HG03064 (cell line): Measurements from ENCODE around the gene SNRNP25.

Experiments used
- ATAC-seq: cut with Tn5 transposase; IDR thresholded peaks from one replicate; pipeline ENCODE4 v1.9.1; 2021; ENCODE audit warnings: low read depth; ENCODE audit not compliant: unreplicated experiment

SNRNP25 gene

GRCh38 chr16:92431-93339, 39.1 kb downstream of the SNRNP25 start:
- ATAC-seq, result no peak

DNA sequence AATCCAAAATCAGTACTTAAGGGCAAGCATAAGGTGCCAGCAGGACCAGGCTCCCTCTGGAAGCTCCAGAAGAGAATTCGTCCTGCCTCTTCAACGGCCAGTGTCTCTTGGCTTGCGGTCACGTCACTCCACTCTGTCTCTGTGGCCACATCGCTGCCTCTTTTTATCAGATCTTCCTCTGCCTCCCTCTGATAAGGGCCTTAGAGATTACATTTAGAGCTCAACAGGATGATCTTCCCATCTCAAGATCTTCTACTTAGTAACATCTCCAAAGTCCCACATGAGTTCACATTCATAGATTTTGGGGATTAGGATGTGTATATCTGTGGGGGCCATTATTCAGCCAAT, 41.3 kb downstream of the SNRNP25 start:
- ATAC-seq, result no peak

- no peak for ATAC-seq
These were observed 43.3 kb downstream of the SNRNP25 start for GRCh38 chr16:96935-97381.

GRCh38 chr16:97822-98221, 44.2 kb downstream of the SNRNP25 start:
- no peak for ATAC-seq

DNA sequence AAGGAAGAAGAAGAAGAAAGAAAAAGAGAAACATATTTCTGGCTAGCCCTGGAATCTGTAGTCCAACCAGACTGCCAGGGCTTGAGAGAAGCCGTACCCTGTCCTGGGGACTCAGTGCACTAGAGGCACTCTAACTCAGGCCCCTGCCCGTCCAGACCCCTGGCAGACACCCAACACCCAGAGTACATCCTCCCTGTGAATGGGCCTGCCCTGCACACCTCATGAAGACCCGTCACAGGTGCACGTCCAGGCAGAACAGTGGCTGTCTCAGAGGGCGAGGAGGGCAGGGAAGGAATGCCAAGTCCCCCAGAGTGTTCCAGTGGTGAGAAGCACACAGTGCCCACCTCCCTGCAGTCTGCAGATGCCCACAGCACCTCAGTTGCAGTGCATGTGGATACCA, 47.4 kb downstream of the SNRNP25 start:
- ATAC-seq, result no peak

GRCh38 chr16:101586-101985, 48.0 kb downstream of the SNRNP25 start:
- ATAC-seq, result no peak

DNA sequence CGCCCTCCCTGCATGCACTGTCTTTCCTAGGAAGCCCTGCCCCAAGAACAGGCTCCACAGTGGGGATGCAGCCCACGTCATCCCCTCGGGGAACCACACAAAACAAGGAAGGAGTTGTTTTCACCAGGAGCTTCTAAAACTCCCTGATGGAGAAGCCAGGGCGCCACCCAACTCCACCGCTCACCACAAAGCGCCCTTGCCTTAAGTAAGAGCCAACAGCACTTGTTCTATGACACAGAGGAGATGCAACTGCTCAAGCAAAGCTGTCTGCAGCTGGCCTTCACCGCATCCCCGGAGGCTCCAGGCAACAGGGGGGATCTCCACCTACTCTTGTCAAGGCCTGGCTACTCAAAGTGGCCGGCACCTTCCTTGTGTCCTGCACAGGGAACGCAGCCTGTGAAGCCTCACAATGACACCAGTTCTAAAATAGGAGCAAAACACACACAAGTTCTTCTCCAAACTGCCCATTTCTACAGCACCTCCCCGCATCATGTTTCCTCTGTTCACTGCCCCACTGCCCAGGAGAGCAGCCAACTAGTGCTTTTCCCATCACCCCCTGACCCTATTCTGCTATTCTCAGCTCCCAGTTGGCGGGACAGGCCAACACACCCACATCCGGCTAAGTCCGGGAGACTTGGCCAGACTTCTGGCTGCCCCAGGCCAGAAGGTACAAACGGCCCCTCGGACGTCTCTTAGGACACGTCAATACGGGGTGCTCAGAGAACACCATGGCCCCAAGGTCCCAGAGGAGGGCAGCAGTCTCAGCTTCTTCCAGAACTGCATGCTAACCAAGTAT, 48.6 kb downstream of the SNRNP25 start:
- ATAC-seq, result no peak

DNA sequence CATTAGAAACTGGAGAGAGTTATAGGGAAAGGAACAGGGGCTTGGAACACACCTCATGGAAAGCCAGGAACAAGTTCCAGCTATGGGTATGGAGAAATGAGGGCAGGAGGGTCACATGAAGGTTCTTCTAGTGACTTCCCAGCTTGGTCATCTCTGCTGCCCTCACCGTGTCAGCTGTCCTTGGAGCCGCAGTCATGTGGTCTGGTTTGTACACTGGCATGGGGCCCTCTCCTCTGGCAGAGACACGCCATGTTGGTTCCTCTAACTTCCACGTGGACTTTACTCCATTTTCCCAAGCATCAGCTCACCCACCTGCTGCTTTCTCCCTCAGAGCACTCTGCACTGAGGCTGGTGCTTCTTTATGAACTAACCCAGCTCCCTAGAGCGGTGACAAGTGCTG, 50.7 kb downstream of the SNRNP25 start:
- no peak for ATAC-seq

DNA sequence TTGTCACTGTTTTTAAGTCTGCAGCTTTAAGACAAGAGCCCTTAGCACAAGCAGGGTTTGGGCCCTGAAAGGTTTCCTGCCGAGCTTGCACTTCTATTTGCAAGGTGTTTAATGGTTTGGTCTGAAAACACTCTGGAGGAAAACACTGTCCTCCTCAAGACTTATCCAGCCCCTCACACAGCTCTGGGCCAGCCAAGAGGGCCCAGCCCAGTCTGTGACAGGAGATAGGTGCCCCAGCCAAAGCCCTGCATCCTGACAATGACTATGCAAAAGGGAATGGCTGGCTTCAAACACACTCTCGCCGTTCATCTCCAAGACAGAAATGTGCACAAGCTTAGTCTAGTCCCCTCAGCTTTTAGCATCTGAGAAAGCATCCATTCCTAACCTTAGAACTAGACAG, 51.3 kb downstream of the SNRNP25 start:
- no peak for ATAC-seq

GRCh38 chr16:105521-105920, 51.9 kb downstream of the SNRNP25 start:
- no peak for ATAC-seq

DNA sequence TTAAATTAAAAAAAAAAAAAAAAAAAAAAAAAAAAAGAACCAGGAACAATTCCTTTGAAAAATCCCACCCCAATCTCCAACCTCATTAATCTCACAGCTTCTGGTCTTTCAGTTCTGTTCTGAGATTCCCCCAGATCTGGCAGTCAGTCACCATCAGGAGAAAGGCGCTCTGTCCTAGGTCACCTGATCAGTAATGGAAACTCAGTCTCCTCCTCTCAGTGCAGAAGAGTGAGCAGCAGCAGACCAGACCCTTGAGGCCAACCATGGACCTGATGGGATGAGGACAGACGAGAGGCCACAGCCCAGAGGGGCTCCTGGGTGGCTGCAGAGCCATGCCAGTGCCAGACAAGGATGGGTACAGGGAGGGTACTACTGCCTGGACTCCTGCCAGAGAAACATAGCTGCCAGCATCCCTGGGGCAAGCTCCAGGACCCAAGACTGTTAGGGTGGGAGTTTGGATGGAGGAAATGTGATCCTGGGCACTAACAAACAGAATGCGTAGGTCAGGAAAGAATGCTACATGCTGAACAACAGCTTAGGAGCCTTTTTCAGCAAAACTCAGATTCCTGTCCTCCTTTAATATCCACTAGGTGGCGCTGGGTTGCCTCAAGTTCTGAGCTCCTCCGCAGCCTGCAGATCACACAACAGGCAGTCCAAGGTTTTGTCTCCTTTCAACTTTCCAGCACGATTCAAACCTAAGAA, 53.1 kb downstream of the SNRNP25 start:
- no peak for ATAC-seq
